ENCODE measurements around the gene PPP1R12B. TPM values are rescaled to one million over a fixed set of nuclear protein-coding genes. Genes with fewer than 3 reads are reported as not detected.
"Not testable (repeated sequence)": the region's sequence is repeated elsewhere in the genome, so short reads cannot be mapped to it uniquely, and the experiment has no call there.

The PPP1R12B gene
- total RNA-seq, 2 experiments from 2014 or later, result 12.4 to 14.3 TPM

DNA sequence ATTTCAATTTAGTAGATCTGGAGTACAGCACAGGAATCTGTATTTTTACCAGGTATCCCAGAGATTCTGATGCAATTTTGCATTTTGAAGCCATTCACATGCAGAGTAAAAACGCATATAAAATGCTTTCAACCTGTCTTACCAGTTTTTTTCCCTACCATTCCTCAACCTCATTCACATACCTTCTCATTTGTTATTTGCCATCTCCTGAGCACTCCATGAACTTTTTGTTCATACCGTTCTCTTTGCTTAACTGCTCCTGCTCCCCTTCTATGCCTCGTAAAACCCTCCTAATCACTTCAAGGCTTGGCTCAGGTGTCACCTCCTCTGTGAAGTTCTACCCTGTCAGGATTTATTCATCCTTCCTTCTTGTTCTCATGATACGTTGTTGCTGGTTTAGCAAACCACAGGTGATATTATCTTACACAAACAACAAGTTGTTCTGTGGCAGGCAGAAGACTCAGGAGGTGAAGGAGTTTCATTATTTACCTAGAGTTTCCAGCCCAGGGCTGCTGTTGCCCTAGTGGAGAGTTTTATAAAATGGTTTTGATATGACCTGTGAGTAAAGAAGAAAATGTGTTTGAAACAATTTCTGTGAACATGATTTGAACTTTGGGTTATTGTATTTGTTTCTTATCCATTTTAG is 31.5 kb downstream of the PPP1R12B start:
- POLR2A ChIA-PET, CTCF ChIA-PET: not testable (repeated sequence)

DNA sequence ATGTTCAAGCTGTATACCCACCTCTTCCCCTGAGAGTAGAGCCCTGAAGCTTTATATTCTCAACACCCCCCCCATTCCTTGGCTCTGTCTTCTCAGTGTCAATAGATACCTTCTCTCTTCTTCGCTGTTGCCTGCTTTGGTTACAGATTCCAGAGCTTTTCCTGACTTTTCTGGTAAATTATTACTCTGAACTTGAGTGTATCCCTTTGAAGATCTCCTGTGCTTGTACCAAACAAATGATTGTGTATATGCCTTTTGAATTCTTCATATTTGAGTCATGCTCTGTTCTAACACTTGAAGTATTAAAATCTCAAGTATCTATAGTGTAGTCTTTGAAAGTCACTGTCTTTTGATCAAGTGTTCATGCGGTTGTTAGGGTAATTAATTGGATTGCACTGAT is 32.0 kb downstream of the PPP1R12B start:
- POLR2A ChIA-PET, CTCF ChIA-PET: not testable (repeated sequence)

DNA sequence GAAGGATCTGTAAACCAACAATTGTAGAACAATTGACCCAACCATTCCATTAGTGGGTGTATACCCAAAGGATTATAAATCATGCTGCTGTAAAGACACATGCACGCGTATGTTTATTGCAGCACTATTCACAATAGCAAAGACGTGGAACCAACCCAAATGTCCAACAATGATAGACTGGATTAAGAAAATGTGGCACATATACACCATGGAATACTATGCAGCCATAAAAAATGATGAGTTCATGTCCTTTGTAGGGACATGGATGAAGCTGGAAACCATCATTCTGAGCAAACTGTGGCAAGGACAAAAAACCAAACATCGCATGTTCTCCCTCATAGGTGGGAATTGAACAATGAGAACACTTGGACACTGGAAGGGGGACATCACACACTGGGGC is 33.4 kb downstream of the PPP1R12B start:
- POLR2A ChIA-PET, CTCF ChIA-PET: not testable (repeated sequence)

DNA sequence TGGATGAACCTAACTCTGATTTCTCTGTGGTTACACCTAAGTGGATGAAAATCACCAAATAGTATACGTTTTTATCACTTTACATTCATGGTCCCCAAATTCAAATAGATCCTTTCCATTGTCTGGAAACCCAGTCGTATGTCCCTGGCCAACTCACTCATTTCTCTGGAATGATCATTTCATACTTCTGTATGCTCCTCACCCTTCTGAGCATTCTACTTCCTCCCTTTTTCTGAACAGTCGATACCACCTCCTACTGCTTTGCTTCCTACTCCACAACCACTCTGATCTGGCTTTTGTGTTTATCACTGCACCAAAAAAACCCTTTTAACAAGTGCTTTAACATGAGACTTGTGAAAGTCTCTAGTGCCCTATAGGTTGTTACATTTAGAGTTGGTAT is 47.3 kb downstream of the PPP1R12B start:
- CTCF ChIA-PET, POLR2A ChIA-PET: not testable (repeated sequence)

- ChIA-PET POLR2A (no interaction called here), CTCF (no interaction called here)
These were observed 48.8 kb downstream of the PPP1R12B start for GRCh38 chr1:202397256-202397655.

GRCh38 chr1:202398439-202398838 is 49.9 kb downstream of the PPP1R12B start:
- POLR2A ChIA-PET, CTCF ChIA-PET: not testable (repeated sequence)

GRCh38 chr1:202401771-202402170 is 53.3 kb downstream of the PPP1R12B start:
- CTCF ChIA-PET, result interaction anchor here (0.7 kb wide), 1 partner anchor 58 kb away, joined by 4 read pairs; no protein-coding TSS in a partner anchor
- POLR2A ChIA-PET, result not testable (repeated sequence)

DNA sequence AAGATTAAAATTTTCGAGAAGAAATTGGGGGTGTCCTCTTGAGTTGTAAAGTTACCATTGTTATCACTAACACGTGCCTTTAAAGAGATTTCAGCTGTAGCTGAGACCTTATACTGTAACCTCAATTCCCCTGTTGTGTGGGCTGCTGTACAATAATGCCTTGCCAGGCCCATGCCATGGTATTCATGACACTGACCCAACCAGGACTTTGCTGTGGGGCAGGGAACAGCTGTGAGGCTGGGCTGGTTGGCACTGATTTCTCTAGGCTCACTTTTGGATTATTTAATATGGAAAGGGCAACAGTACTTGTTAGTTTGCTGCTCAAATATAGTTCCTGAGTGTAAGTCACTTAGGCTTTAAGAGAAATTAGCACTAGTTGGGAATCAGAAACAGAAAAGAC is 54.9 kb downstream of the PPP1R12B start:
- CTCF ChIA-PET, result not testable (repeated sequence)

DNA sequence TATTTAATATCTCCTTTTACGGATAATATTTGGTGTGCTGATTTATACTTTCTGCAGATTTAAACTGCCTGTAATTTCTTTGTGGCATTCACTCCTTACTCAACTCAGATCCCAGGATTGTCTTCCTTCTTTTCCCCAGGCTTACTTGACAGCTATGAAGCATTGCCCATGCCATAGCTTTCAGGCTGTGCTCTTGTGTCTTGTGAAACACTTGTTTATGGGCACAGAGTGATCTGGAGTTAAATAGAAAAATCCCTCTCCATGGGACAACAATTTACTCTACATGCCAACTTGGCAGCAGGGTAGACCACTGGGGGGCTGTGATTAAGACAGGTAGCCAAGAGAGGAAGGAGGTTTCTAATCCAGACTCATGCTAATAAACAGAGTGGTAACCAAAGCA is 57.4 kb downstream of the PPP1R12B start:
- ChIA-PET CTCF (no interaction called here), POLR2A (no interaction called here)

More for the DNA sequence above, 54.9 kb downstream of the PPP1R12B start:
- POLR2A ChIA-PET, result not testable (repeated sequence)

- POLR2A ChIA-PET, result not testable (repeated sequence)
These were observed 58.4 kb downstream of the PPP1R12B start for GRCh38 chr1:202406896-202407295.

DNA sequence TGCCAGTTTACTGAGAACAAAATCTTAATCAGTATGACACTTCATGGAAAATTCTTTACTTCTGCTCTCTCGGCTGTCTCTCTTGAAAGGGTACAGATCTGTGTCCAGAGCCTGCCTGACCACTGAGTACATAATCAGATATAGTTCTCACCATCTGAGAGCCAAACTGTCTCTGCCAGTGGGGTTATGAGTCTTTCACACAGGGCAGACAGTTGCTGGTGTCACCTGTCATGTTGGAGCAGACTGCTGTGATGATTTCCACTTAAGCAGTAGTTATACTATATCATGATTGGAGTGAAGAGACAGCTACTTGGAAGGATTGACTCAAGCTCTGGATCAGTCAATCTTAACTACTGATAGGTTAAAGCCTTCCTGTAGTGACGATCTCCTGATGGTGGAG is 58.9 kb downstream of the PPP1R12B start:
- POLR2A ChIA-PET, CTCF ChIA-PET: not testable (repeated sequence)

More at GRCh38 chr1:202406896-202407295, 58.4 kb downstream of the PPP1R12B start:
- CTCF ChIA-PET, result not testable (repeated sequence)

- POLR2A ChIA-PET, result not testable (repeated sequence)
- CTCF ChIA-PET, result interaction anchor here (0.6 kb wide), 1 partner anchor 598 kb away, joined by 3 read pairs; no protein-coding TSS in a partner anchor
These were observed 61.8 kb downstream of the PPP1R12B start for GRCh38 chr1:202410251-202410650.

GRCh38 chr1:202410854-202411357 is 62.4 kb downstream of the PPP1R12B start:
- POLR2A ChIA-PET, result not testable (repeated sequence)
- CTCF ChIA-PET, result interaction anchor here (0.7 kb wide), 1 partner anchor 1925 kb away, joined by 3 read pairs; no protein-coding TSS in a partner anchor

DNA sequence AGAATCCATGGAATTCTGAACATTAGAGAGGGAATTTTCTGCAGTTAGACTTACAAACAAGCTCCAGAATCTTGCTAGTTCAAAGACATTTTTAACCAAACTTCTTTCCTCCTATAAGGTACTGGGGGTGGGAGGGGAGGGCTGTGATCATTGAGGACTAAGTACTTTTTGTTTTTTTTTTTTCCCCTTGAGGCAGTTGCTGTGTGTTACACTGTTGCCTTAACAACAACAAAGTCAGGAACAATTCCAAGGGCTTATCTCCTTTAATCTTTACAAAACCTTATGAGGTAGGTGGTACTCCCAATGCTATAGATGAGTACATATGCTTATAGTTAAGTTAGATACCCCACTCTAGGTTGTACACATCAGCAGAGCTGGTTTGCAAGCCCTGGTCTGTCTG is 62.9 kb downstream of the PPP1R12B start:
- POLR2A ChIA-PET, result no interaction called here
- CTCF ChIA-PET, result interaction anchor here (0.7 kb wide), 1 partner anchor 1924 kb away, joined by 3 read pairs; no protein-coding TSS in a partner anchor

- POLR2A ChIA-PET, CTCF ChIA-PET: not testable (repeated sequence)
These were observed 63.9 kb downstream of the PPP1R12B start for GRCh38 chr1:202412421-202412820.

DNA sequence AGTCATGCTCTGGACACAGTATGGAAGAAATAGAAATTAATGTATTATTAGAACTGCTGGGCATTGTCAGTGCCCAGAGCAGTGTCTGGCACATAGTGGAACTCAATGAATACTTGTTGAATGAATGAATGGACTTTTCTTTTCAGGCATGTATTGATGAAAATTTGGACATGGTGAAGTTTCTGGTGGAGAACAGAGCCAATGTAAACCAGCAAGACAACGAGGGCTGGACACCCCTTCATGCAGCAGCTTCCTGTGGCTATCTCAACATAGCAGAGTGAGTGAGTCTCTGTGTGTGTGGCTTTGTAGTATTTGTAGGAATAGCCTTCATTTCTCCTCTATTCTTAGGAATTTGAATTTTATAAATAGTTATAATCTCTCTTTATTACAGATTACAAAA is 68.1 kb downstream of the PPP1R12B start:
- POLR2A ChIA-PET, result no interaction called here
- CTCF ChIA-PET, result no interaction called here

DNA sequence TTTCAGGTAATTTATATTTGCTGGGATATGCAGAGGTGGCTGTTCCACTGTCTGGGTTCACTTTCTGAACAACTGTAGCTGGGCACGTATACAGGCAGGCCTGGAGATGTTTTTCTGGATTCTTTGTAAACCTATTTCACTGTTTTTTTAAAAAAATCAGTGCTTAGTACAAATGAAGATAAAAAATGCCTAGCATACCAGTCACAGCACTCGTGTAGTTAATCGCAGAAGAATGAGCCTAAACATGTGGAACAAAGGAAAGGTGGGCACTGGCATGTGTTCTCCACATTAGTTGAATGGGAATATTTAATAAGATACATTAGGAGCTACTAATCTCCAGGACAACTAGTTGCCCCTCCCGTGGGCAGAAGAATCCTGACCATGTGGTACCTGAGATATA is 68.6 kb downstream of the PPP1R12B start:
- CTCF ChIA-PET, POLR2A ChIA-PET: not testable (repeated sequence)

- POLR2A ChIA-PET, CTCF ChIA-PET: not testable (repeated sequence)
These were observed 69.3 kb downstream of the PPP1R12B start for GRCh38 chr1:202417762-202418201.

- CTCF ChIA-PET, POLR2A ChIA-PET: not testable (repeated sequence)
These were observed 71.2 kb downstream of the PPP1R12B start for GRCh38 chr1:202419731-202420130.

GRCh38 chr1:202420422-202421094 is 72.1 kb downstream of the PPP1R12B start:
- CTCF ChIA-PET, POLR2A ChIA-PET: not testable (repeated sequence)

DNA sequence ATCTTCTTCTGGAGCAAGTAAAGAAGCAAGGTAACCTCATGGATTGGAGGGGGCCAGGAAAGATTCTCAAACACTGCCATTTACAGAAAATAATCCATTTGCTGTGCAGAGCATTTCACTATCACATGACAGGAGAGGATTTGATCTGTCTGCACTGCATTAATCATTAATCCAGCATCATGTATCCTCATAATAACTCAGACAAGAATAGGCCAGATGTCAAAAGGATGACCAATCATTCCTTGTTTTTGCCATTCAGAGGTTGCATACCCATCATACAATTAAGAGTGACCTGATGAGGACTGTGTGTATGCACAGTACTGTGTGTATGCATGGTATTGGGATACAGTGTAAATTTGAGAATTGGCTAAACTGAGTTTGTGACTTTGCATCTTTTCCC is 74.2 kb downstream of the PPP1R12B start:
- POLR2A ChIA-PET, CTCF ChIA-PET: not testable (repeated sequence)
